Astrocyte of the cerebellum (primary cell): ENCODE measurements around the gene TLK2.

Experiments
- DNase-seq: peaks from one replicate; pipeline ENCODE4 v3.0.0-alpha.2; 2011; ENCODE audit warnings: low read depth
- H3K4me3 ChIP-seq: 2 replicates; pipeline ENCODE4 v1.5.1; 2011; ENCODE audit warnings: mild to moderate bottlenecking, low read depth, low read length, moderate library complexity
- in situ Hi-C: cut with HindIII; loops from 2 replicates; pipeline ENCODE4 v1.10.0; 2017; ENCODE audit warnings: low sequenced_read_pairs
- TF ChIP-seq, protein P1 (sequence below): IDR thresholded peaks from 2 replicates; pipeline ENCODE4 v1.5.1; 2012; ENCODE audit warnings: low read length, low read depth, moderate library complexity, mild to moderate bottlenecking; ENCODE audit errors: missing control alignments

TLK2 gene

DNA sequence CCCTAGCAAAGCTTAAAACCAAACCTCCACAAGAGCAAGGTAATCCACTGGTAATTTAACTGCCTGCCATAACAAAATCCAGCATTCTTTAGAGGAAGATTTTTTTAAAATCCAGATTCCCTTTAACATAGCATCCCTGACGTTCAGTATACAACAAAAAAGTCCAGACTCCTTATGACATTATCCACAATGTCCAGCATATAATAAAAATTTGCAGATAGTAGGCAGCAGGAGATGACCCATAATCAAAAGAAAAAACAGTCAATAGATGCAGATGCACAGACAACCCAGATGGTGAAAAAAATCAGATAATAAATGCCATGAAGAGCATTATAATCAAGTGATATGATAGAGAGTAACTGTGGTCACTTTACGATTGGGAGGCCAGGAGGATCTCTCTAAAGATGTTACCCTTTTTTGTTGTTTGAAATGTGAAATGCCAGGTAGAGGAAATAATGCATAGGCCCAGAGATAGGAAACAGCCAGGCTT lies 182.0 kb downstream of the TLK2 start:
- in situ Hi-C loops, result no loop called here
- no peak for DNase-seq
- H3K4me3 ChIP-seq, result no peak overlapping the region
- TF ChIP-seq, protein P1, sequence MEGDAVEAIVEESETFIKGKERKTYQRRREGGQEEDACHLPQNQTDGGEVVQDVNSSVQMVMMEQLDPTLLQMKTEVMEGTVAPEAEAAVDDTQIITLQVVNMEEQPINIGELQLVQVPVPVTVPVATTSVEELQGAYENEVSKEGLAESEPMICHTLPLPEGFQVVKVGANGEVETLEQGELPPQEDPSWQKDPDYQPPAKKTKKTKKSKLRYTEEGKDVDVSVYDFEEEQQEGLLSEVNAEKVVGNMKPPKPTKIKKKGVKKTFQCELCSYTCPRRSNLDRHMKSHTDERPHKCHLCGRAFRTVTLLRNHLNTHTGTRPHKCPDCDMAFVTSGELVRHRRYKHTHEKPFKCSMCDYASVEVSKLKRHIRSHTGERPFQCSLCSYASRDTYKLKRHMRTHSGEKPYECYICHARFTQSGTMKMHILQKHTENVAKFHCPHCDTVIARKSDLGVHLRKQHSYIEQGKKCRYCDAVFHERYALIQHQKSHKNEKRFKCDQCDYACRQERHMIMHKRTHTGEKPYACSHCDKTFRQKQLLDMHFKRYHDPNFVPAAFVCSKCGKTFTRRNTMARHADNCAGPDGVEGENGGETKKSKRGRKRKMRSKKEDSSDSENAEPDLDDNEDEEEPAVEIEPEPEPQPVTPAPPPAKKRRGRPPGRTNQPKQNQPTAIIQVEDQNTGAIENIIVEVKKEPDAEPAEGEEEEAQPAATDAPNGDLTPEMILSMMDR, result no peak

DNA sequence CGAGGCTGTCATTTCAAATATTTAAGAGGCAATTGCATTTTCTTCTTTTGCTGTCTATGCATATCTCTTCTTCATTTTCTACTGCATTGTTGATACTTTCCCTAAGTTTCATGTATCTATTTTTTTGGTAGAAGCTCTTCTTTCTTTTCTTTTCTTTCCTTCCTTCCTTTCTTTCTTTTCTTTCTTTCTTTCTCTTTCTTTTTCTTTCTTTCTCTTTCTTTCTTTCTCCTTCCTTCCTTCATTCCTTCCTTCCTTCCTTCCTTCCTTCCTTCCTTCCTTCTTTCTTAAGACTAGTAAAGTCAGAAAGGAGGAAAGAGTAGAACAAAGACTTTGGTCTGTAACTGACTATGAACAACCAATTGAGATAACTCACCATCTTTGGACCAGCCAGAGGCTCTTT lies 182.7 kb downstream of the TLK2 start:
- no peak overlapping the region for H3K4me3 ChIP-seq
- DNase-seq, result no peak
- TF ChIP-seq, protein P1, result no peak
- in situ Hi-C loops, result no loop called here

DNA sequence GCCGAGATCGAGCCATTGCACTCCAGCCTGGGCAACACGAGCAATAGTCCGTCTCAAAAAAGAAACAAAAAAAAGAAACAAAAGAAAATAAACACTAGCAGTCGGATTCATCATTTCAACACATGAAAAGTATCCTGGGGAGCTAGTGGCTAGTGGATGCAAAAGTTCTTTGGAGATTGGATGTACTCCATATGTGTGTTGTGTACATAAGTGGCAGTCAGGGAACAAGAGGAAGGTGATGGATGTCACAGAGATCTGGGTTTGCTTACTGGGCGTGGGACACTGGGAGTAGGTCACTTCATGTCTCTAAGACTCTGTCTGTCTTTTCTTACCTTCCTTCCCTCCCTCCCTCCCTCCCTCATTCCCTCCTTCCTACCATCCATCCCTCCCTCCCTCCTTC lies 184.2 kb downstream of the TLK2 start:
- TF ChIP-seq, protein P1, result no peak
- no peak for DNase-seq
- no peak overlapping the region for H3K4me3 ChIP-seq
- in situ Hi-C loops, result no loop called here
